Neutrophil (primary cell): ENCODE measurements around the gene PLEKHG4.

Experiments used
- H3K27ac ChIP-seq: fragments of 200-600 bp; sonication (generic); 2 replicates; pipeline ENCODE4 v1.5.1; 2016; ENCODE audit warnings: mild to moderate bottlenecking, moderate library complexity
- H3K27me3 ChIP-seq: fragments of 200-600 bp; sonication (generic); 2 replicates; pipeline ENCODE4 v1.6.0; 2016; ENCODE audit warnings: mild to moderate bottlenecking
- H3K36me3 ChIP-seq: fragments of 200-600 bp; sonication (generic); 2 replicates; pipeline ENCODE4 v1.5.1; 2017
- H3K4me1 ChIP-seq, 2 experiments: fragments of 200-600 bp in 1 of 2; sonication (generic) in 1 of 2; 1 replicate in 1 of 2; 2 replicates in 1 of 2; pipeline versions ENCODE4 v1.5.1 to v1.6.1; 2013 to 2016; ENCODE audit warnings: low read depth in 1 of 2, low read length in 1 of 2, mild to moderate bottlenecking in 1 of 2, moderate library complexity in 1 of 2; ENCODE audit not compliant: control insufficient read depth in 1 of 2, insufficient read depth in 1 of 2
- H3K4me3 ChIP-seq, 2 experiments: fragments of 200-600 bp in 1 of 2; sonication (generic) in 1 of 2; 1 replicate in 1 of 2; 2 replicates in 1 of 2; pipeline ENCODE4 v1.5.1; 2013 to 2016; ENCODE audit warnings: low read depth in 1 of 2, low read length in 1 of 2, mild to moderate bottlenecking in 1 of 2, moderate library complexity in 1 of 2
- H3K9me3 ChIP-seq: fragments of 200-600 bp; sonication (generic); 2 replicates; pipeline ENCODE4 v1.5.1; 2016
- CTCF ChIP-seq: fragments of 200-600 bp; sonication (generic); IDR thresholded peaks from 2 replicates; pipeline ENCODE4 v1.5.1; 2016; ENCODE audit warnings: antibody characterized with exemption

The PLEKHG4 gene

GRCh38 chr16:67258161-67258835 lies 21.0 kb upstream of the PLEKHG4 start:
- Histone ChIP-seq H3K36me3 (no peaks in the 10 kb centered on the region), H3K4me3 (no peak overlapping the region), H3K27me3 (no peaks in the 10 kb centered on the region), H3K27ac (no peak overlapping the region), H3K4me1 (no peaks in the 10 kb centered on the region), H3K9me3 (no peaks in the 10 kb centered on the region)
- TF ChIP-seq CTCF = no peak

GRCh38 chr16:67259705-67260104 lies 19.6 kb upstream of the PLEKHG4 start:
- no peak overlapping the region for H3K27ac ChIP-seq
- H3K4me3 ChIP-seq = no peak overlapping the region
- no peaks in the 10 kb centered on the region for H3K9me3 ChIP-seq
- H3K27me3 ChIP-seq = peaks cover 5% of the 10 kb centered on the region
- TF ChIP-seq CTCF = no peak
- H3K36me3 ChIP-seq = no peaks in the 10 kb centered on the region
- no peaks in the 10 kb centered on the region for H3K4me1 ChIP-seq

- no peak for TF ChIP-seq CTCF
These were observed 18.8 kb upstream of the PLEKHG4 start for GRCh38 chr16:67260426-67261063.

GRCh38 chr16:67263201-67263600 lies 16.1 kb upstream of the PLEKHG4 start:
- Histone ChIP-seq H3K9me3 (no peaks in the 10 kb centered on the region), H3K36me3 (no peaks in the 10 kb centered on the region), H3K27me3 (peaks cover 8% of the 10 kb centered on the region), H3K4me1 (no peaks in the 10 kb centered on the region), H3K27ac (no peak overlapping the region), H3K4me3 (no peak overlapping the region)
- TF ChIP-seq CTCF = no peak

More at GRCh38 chr16:67260426-67261063, 18.8 kb upstream of the PLEKHG4 start:
- Histone ChIP-seq H3K4me3 (no peak overlapping the region), H3K27ac (no peak overlapping the region), H3K4me1 (no peaks in the 10 kb centered on the region), H3K27me3 (peaks cover 8% of the 10 kb centered on the region), H3K36me3 (no peaks in the 10 kb centered on the region), H3K9me3 (no peaks in the 10 kb centered on the region)

- H3K4me3 ChIP-seq = no peak overlapping the region
- H3K36me3 ChIP-seq = no peaks in the 10 kb centered on the region
- H3K27ac ChIP-seq = no peak overlapping the region
- TF ChIP-seq CTCF = no peak
- H3K27me3 ChIP-seq = peaks cover 15% of the 10 kb centered on the region
- H3K4me1 ChIP-seq = no peaks in the 10 kb centered on the region
- H3K9me3 ChIP-seq = no peaks in the 10 kb centered on the region
These were observed 15.1 kb upstream of the PLEKHG4 start for GRCh38 chr16:67264277-67264676.
